HG02885 (cell line): ENCODE data around the gene HS3ST5.
"Not testable (repeated sequence)": the region's sequence is repeated elsewhere in the genome, so short reads cannot be mapped to it uniquely, and the experiment has no call there.

ENCODE experiments used
- ATAC-seq: cut with Tn5 transposase; IDR thresholded peaks from one replicate; pipeline ENCODE4 v1.9.1; 2021; ENCODE audit warnings: mild to moderate bottlenecking; ENCODE audit not compliant: unreplicated experiment, poor library complexity

Gene HS3ST5

DNA sequence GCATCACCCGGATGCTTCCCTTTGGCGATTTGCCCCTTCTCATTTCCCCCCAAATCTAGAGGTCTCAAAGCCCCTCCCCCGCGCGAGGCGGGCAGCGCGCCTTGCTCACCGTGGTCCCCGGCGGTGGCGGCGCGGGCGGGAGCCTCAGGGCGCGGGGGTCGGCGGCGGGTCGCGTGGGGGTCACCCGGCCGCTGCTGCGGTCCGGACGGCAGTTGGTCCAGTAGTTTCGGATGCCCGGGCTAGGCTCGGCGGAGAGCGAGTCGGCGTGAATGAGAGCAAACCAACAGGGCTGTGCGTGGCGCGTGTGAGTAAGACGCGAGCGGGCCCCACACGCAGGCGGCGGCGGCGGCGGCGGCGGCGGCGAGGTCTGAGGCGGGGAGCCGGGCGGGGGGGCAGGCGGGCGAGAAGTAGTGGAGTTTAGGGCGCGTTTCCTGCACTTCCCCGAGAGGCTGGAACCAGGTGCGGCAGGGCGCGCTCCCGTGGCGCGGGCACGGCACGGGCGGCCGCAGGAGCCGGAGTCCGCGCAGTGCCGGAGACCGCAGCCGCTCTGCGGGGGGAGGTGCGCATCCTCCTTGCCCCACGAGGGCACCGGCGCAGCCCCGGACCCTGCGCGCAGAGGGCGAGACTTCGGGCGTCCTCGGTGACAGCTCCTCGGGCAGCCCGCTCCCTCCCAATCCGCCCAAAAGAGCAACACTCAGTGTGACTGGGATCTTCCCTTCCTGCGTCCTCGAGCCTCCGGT is 567 bp downstream of the HS3ST5 start:
- ATAC-seq, result peak; percentile 22

- ATAC-seq, result no peak
Measured at GRCh38 chr6:114339706-114340105, 3.1 kb downstream of the HS3ST5 start.

DNA sequence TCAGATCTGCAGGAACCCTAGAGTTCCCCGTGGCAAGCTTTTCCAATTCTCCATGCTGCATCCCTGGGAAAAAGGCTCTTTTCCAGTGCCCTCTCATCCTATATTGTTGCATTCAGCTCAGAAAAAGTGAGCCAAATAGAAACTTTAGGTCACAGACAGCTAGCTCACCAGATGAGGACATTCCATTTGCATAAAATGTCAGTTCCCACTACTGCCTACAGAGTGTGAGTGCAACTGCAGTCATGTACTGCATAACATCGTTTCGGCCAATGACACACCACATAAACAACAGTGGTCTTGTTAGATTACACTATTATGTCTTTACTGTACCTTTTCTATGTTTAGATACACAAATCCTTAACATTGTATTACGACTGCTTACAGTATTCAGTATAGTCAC is 8.6 kb downstream of the HS3ST5 start:
- ATAC-seq, result peak; percentile 59

GRCh38 chr6:114327074-114327473 is 15.7 kb downstream of the HS3ST5 start:
- no peak for ATAC-seq

DNA sequence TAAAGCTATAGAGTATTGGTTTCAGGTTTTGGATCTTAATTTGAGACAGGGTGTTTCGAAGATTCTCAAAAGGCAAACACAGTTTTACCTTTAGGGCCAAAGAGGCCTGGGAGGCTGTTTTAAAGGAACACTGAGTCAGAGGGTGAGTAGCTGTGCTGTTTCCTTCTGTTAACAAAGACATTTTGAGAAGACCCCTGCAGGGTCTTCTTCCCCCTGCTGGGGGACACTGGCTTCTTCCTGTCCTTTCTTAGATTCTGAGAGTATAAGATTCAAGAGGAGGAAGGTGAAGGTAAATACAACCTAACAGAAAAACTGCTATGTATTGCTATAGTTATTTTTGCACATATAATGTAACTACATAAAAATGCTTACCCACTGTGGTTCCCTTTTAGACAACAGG is 19.0 kb downstream of the HS3ST5 start:
- ATAC-seq, result no peak

- ATAC-seq, result no peak
Measured at GRCh38 chr6:114319749-114320148, 23.1 kb downstream of the HS3ST5 start.

- ATAC-seq, result no peak
Measured at GRCh38 chr6:114315831-114316595, 26.8 kb downstream of the HS3ST5 start.

DNA sequence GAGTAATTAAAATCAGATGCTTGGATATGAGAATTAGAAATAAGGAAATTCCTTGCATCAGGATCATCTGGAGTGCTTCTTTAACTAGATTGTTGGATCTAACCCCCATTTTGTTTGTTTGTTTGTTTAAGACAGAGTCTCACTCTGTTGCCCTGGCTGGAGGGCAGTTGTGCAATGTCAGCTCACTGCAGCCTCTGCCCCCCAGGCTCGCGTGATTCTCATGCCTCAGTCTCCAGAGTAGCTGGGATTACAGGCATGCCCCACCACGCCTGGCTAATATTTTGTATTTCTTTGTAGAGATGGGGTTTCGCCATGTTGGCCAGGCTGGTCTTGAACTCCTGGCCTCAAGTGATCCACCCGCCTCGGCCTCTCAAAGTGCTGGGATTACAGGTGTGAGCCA is 29.0 kb downstream of the HS3ST5 start:
- not testable (repeated sequence) for ATAC-seq

GRCh38 chr6:114312931-114313330 is 29.9 kb downstream of the HS3ST5 start:
- peak; percentile 69 for ATAC-seq

DNA sequence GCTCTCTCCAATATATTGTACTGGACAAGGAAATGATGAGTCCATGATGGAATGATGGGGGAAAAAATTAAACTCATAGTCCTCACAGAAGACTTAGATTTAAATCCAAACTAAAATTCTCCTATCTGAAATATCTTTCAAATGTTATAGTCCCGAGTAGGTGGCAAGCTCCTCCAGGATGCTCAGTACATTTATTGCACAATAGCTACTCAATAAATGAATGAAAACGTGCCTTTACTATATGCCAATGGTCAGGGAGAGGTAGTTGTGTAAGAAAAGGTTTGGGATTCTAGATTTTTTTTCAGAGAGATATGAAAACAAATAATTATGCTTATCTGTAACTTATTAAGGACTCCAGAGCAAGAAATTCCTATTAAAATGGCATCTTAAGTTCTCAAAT is 32.8 kb downstream of the HS3ST5 start:
- ATAC-seq, result no peak

DNA sequence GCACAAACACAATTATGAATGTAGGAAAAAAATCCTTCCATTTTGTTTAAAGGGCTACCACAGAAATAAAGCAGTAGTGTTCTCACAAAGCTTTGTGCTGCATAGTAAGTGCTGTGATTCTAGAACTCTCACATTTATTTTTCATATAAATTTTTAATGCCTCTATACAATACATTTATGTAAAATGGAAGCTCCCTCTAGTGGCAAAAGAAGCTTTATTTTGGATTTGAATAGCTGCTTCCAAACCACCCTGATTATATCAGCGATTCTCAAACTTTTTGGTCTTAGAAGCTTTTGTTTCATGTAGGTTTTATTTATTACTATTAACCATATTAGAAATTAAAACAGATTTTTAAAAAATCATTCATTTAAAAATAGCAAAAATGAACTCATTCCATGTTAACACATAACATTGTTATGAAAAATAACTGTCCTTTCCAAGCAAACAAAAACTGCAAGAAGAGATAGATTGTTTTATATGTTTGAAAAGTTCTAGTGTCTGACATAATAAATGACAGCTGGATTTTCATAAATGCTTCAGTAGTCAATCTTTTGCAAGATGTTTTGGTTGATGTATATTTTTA is 38.4 kb downstream of the HS3ST5 start:
- no peak for ATAC-seq

DNA sequence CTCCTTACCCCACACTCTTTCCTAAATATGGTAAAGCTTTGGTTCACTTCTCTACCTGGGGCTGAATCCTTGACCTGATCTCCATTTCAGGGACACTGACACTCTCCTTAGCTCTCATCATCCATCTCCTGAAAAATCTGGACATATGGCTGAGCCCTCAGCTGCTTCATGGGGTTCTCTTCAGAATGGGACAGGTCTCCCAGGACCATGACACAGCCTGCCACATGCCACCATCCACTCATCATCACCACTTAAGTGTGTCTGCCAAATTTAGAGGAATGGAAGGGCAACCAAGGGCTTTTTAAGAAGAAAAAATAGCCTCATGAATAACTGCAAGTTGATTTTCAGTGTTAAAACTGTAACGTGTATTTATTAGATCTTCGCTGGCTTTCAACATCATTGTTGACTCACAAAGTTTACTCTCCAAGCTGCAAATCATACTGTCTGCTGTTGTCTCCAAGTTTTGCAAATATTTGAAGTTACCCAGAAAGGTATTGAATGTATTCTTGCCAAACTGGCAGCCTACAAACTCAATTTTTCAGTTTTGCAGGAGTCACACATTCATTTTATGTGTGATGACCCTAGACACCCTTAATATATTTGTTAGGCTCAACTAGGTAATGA is 41.1 kb downstream of the HS3ST5 start:
- ATAC-seq, result no peak

- no peak for ATAC-seq
Measured at GRCh38 chr6:114297135-114297534, 45.7 kb downstream of the HS3ST5 start.

GRCh38 chr6:114292431-114292830 is 50.4 kb downstream of the HS3ST5 start:
- ATAC-seq, result no peak

DNA sequence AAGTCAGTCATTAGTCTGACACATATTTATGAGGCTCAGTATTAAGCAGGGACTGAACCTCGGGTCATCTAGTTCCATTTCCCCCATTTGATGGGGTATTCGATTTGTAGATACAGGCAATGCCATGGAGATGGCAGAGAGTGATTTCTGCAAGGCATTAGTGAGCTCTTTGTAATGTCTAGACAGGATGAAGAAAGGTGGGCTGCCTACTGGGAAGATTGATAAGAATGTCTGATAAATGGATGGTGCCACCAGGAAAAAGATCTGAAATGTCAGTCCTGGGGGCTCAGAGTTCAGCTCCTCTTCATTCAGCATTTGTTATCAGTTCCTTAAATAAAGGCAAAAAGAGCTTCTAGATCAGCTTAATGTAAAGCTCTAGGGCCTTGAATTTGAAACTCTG is 51.4 kb downstream of the HS3ST5 start:
- ATAC-seq, result no peak

- no peak for ATAC-seq
Measured at GRCh38 chr6:114290864-114291263, 52.0 kb downstream of the HS3ST5 start.

DNA sequence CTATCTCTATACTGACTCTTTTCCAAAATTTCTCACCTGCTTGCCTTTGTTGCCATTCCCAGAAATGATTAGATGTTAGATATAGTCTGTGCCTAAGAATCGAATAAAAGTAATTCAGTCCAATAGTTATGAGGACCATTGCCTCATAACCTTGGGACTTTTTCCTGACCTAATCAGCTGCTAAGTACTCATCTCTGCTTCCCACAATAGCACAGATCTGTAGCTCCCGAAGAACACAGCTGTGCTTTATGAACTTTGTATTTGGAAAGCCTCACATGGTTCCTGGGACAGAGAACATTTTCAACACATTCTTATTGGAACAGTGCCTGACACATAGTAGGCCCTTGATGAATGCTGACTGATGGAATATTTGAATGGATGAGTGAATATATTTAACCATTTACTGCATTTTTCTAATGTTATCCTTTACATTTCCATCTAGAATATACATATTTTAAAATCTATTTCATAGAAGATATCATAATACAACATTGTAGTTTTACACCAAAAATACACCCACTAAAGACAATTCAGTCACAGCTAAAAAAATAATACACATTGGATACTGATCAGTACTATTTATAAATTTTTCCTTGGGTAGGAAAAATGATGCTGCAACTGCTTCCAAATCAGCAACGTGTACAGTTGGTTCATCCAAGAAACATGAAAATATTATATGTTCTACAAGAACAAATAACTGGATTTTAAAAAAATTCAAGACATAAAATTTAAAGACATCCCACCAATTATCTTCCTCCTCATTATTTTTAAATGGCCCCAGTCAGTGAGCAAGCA is 53.9 kb downstream of the HS3ST5 start:
- ATAC-seq, result no peak

- no peak for ATAC-seq
Measured at GRCh38 chr6:114287461-114287860, 55.4 kb downstream of the HS3ST5 start.

GRCh38 chr6:114286211-114286610 is 56.6 kb downstream of the HS3ST5 start:
- no peak for ATAC-seq

- no peak for ATAC-seq
Measured at GRCh38 chr6:114284281-114284680, 58.5 kb downstream of the HS3ST5 start.
